ENCODE measurements around the gene FXYD2.

DNA sequence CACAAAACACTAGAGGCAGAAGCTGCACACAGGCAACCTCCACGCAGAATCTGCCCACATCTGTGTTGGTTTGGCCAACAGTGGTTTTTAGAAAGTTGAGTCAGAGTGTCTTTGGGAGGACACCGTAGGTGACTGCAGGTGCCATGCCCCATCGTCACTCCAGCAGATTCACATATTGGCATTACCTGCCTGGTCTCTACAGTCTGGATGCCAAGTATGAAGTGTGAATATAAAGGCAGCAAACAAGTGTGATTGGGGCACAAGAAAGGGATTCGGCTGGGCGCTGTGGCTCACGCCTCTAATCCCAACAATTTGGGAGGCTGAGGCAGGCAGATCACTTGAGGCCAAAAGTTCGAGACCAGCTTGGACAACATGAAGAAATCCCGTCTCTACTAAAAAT is 11.0 kb upstream of the FXYD2 start:
- TF ChIP-seq, protein P1, sequence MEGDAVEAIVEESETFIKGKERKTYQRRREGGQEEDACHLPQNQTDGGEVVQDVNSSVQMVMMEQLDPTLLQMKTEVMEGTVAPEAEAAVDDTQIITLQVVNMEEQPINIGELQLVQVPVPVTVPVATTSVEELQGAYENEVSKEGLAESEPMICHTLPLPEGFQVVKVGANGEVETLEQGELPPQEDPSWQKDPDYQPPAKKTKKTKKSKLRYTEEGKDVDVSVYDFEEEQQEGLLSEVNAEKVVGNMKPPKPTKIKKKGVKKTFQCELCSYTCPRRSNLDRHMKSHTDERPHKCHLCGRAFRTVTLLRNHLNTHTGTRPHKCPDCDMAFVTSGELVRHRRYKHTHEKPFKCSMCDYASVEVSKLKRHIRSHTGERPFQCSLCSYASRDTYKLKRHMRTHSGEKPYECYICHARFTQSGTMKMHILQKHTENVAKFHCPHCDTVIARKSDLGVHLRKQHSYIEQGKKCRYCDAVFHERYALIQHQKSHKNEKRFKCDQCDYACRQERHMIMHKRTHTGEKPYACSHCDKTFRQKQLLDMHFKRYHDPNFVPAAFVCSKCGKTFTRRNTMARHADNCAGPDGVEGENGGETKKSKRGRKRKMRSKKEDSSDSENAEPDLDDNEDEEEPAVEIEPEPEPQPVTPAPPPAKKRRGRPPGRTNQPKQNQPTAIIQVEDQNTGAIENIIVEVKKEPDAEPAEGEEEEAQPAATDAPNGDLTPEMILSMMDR (IDR thresholded peaks at IDR 0.05), result no peak
- TF ChIP-seq EP300 (IDR thresholded peaks at IDR 0.05) (no peak), POLR2A (IDR thresholded peaks at IDR 0.05) (no peak)
